ENCODE results near the gene DLGAP1. TPM values are rescaled to one million over a fixed set of nuclear protein-coding genes. Genes with fewer than 3 reads are reported as not detected.

DLGAP1 gene
- total and polyA plus RNA-seq, 2 of the 8 experiments (the other 6 are each of a cell fraction or from before 2014, with no cell fraction given) = 11.8 to 16.9 TPM

- H4K5ac ChIP-seq (ENCODE audit: insufficient read length, low read depth, low read length) = no peak overlapping the region
- no peaks in the 10 kb centered on the region for H4K20me1 ChIP-seq (replicated peaks in 1 of 2; ENCODE audit: control insufficient read depth in 1 of 2, insufficient read depth in 2 of 2, low read length in 2 of 2)
- H2BK12ac ChIP-seq (ENCODE audit: low read depth, low read length) = peak overlapping the region; percentile 90
- H3K4ac ChIP-seq (replicated peaks; ENCODE audit: insufficient read length, low read depth, low read length) = no peak overlapping the region
- no peaks in the 10 kb centered on the region; the same call in 1 of the 2 replicates for H3K79me1 ChIP-seq (ENCODE audit: low read depth, low read length)
- 0 out of 4 replicates have a peak overlapping the region, but pooled peaks of 1 of the 2 experiments have one; percentile 2 for H3K4me2 ChIP-seq (ENCODE audit: insufficient read depth in 1 of 2, low read depth in 2 of 2, low read length in 2 of 2)
- H3K23me2 ChIP-seq (ENCODE audit: low read depth, low read length) = no peaks in the 10 kb centered on the region
- no peak overlapping the region for H3K27ac ChIP-seq (ENCODE audit: low read depth, low read length)
- H3K18ac ChIP-seq (ENCODE audit: extremely low read depth, low read length) = peak overlapping the region; percentile 75; the same call in 1 of the 2 replicates
- POLR2A ChIA-PET (ENCODE audit: partially characterized antibody) = no interaction called here
- WGBS, 2 experiments (ENCODE audit: extremely low coverage in 1 of 2, insufficient coverage in 1 of 2, insufficient read length in 1 of 2, insufficient replicate concordance in 2 of 2, low coverage in 1 of 2, low lambda C conversion rate in 2 of 2, missing lambda C conversion rate in 1 of 2) = 38% methylated on average over 1 of the region's 1 CpG; no CpG with 5 or more reads in 1 of the 2 experiments
- no peak overlapping the region for H3K4me3 ChIP-seq (ENCODE audit: extremely low read depth in 1 of 4, insufficient read depth in 2 of 4, low read depth in 3 of 4, low read length in 4 of 4)
- H2AFZ ChIP-seq (ENCODE audit: low read length) = no peak overlapping the region
- H4K8ac ChIP-seq (ENCODE audit: extremely low read depth, insufficient read depth, low read length) = no peak overlapping the region
- 0 out of 2 replicates have a peak overlapping the region, but pooled peaks have one; percentile 52 for H2BK20ac ChIP-seq (ENCODE audit: low read length)
- FAIRE-seq = peak; percentile 74
- H3K27me3 ChIP-seq (replicated peaks in 1 of 4; ENCODE audit: control insufficient read depth in 3 of 4, extremely low read depth in 1 of 4, insufficient read depth in 3 of 4, low read length in 3 of 4) = no peaks in the 10 kb centered on the region
- CTCF ChIA-PET (ENCODE audit: partially characterized antibody) = interaction anchor here (0.7 to 4.4 kb wide), 6 partner anchors 15 to 373 kb away, joined by 3 to 23 read pairs (median 4); no protein-coding TSS in a partner anchor
- no peak overlapping the region for H3K56ac ChIP-seq (replicated peaks; ENCODE audit: insufficient read length, low read depth, low read length)
- no peak overlapping the region for H3K23ac ChIP-seq (ENCODE audit: insufficient read length)
- H4K91ac ChIP-seq (replicated peaks; ENCODE audit: insufficient read length, low read length) = peak overlapping the region; percentile 7
- H3K9ac ChIP-seq (replicated peaks in 1 of 4; ENCODE audit: extremely low read depth in 1 of 4, low read depth in 3 of 4, low read length in 3 of 4) = no peak overlapping the region
- peaks cover 0 to 4% (median 0%) of the 10 kb centered on the region in 4 experiments; a peak in 1 of 8 replicates for H3K36me3 ChIP-seq (ENCODE audit: control insufficient read depth in 2 of 4, insufficient read depth in 4 of 4, low read length in 3 of 4)
- H3K4me1 ChIP-seq (replicated peaks in 1 of 4; ENCODE audit: control insufficient read depth in 3 of 4, insufficient read depth in 4 of 4, low read length in 3 of 4) = peaks cover 6 to 7% (median 7%) of the 10 kb centered on the region in 4 experiments; a peak in 5 of 7 replicates
- peak overlapping the region; percentile 97; the same call in 1 of the 2 replicates for H2BK15ac ChIP-seq (ENCODE audit: low read length)
- H2BK5ac ChIP-seq (ENCODE audit: low read depth, low read length) = peak overlapping the region; percentile 62; the same call in 1 of the 2 replicates
- no peaks in the 10 kb centered on the region; a peak in 1 of 4 replicates for H3K9me3 ChIP-seq (ENCODE audit: insufficient read depth in 2 of 2, low read depth in 1 of 2, low read length in 1 of 2)
- H2BK120ac ChIP-seq (replicated peaks; ENCODE audit: low read depth, low read length) = peak overlapping the region; percentile 59
- DNase-seq (ENCODE audit: low read depth in 1 of 2, low spot score in 2 of 2) = no peak
- no peak overlapping the region; the same call in 1 of the 2 replicates for H2AK5ac ChIP-seq (ENCODE audit: low read depth, low read length)
- no peaks in the 10 kb centered on the region for H3K79me2 ChIP-seq (ENCODE audit: control insufficient read depth in 1 of 2, insufficient read depth in 2 of 2, low read length in 2 of 2)
- H3K14ac ChIP-seq (ENCODE audit: insufficient read length) = no peak overlapping the region
- no peak for TF ChIP-seq EGR1 (IDR thresholded peaks at IDR 0.05; ENCODE audit: borderline replicate concordance, low read depth, low read length)
Measured at GRCh38 chr18:4144201-4144600, 310.9 kb downstream of the DLGAP1 start.
